Measurements from ENCODE around the gene OTX2. TPM values are rescaled to one million over a fixed set of nuclear protein-coding genes. Genes with fewer than 3 reads are reported as not detected.

The OTX2 gene
- total and polyA plus RNA-seq, 11 donors, result not detected

DNA sequence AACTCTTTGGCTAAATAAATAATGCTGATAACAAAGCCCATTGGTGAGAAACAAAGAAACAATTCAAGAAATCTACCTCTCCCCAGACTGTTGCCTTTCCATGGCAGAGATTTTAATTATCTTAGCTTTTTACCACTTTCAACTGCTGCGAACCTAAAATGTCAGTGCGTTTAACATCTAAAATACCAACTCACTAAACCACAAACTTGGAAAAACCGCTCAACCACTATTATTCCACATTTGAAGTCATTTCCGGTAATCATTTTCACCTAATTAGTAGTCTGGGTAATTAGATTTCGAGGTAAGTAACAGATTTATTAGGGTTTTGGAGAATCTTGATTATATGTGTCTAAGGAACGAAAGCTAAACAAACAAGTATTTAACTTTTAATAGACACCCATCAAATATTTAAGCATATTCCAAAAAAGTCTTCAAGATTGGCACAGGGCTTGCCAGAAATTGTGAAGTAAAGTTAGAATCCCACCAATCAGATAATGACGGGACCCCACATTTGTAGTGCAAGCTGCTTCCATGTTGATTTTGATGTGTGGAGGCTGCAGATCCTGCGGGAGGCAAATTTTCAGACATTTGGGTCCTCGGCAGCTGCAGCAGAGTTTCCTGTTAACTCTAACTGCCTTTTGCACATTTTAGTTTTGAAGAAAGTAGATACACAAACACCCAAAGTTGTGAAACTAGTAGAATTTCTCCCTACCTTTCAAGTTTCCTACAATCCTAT is 4.1 kb downstream of the OTX2 start:
- WGBS, 4 donors, result 12 to 16% (median 13%) methylated on average over 9 of the region's 9 CpGs
- DNase-seq (no peak), ATAC-seq (no peak)
- H3K9me3 ChIP-seq, result no peaks in the 10 kb centered on the region
- H3K27ac ChIP-seq, result no peak overlapping the region
- intact Hi-C loops (cut with DNase I), result no loop called here
- TF ChIP-seq, protein P1, sequence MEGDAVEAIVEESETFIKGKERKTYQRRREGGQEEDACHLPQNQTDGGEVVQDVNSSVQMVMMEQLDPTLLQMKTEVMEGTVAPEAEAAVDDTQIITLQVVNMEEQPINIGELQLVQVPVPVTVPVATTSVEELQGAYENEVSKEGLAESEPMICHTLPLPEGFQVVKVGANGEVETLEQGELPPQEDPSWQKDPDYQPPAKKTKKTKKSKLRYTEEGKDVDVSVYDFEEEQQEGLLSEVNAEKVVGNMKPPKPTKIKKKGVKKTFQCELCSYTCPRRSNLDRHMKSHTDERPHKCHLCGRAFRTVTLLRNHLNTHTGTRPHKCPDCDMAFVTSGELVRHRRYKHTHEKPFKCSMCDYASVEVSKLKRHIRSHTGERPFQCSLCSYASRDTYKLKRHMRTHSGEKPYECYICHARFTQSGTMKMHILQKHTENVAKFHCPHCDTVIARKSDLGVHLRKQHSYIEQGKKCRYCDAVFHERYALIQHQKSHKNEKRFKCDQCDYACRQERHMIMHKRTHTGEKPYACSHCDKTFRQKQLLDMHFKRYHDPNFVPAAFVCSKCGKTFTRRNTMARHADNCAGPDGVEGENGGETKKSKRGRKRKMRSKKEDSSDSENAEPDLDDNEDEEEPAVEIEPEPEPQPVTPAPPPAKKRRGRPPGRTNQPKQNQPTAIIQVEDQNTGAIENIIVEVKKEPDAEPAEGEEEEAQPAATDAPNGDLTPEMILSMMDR (IDR thresholded peaks at IDR 0.05), result no peak
- TF ChIP-seq POLR2A (IDR thresholded peaks at IDR 0.05), result no peak
- no peak overlapping the region for H3K4me3 ChIP-seq
- no peaks in the 10 kb centered on the region for H3K36me3 ChIP-seq
- H3K27me3 ChIP-seq, result peaks cover 69 to 100% (median 95%) of the 10 kb centered on the region in 9 donors
- peaks cover 0 to 22% (median 9%) of the 10 kb centered on the region in 12 donors for H3K4me1 ChIP-seq

DNA sequence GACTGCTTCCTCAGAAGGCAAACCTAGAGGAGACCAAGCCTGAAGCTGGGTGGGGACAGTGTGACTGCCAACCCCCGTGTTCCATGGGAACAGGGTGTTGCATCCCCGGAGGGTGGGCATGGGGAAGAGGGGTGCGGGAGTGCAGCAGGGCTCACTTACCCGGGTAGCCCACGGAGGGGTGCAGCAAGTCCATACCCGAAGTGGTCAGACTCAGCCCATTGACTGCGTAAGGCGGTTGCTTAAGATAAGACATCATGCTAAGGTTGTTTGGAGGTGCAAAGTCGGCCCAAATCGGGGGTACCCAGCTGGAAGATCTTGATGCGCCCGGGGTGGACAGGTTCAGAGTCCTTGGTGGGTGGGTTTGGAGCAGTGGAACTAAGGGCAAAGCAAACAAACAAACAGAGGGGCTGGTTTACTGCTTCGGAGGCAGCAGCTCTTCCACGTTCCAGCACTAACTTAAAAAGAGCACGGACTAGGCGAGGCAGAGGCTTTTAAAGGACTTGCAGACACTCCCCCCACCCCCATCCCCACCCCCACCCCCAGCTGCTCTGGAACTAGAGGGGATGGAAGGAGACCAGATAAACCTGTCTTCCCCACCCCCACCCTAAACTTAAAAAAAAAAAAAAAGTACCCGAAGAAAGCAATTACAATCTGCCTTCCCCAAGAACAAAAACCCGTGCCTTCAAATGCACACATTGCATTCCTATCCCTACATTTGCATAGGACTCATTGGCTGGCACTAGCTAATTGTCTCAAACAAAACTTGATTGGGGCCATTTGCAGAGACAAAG is 4.9 kb downstream of the OTX2 start:
- DNase-seq (no peak), ATAC-seq (no peak)
- Histone ChIP-seq H3K4me1 (peaks cover 0 to 22% (median 9%) of the 10 kb centered on the region in 12 donors), H3K27me3 (peaks cover 69 to 100% (median 95%) of the 10 kb centered on the region in 9 donors), H3K36me3 (no peaks in the 10 kb centered on the region), H3K9me3 (no peaks in the 10 kb centered on the region), H3K4me3 (no peak overlapping the region), H3K27ac (no peak overlapping the region)
- TF ChIP-seq, protein P1 (IDR thresholded peaks at IDR 0.05), result no peak
- no peak for TF ChIP-seq POLR2A (IDR thresholded peaks at IDR 0.05)
- 4 to 6% (median 5%) methylated on average over 18 of the region's 18 CpGs for WGBS, 4 donors
- intact Hi-C loops (cut with DNase I), result no loop called here

DNA sequence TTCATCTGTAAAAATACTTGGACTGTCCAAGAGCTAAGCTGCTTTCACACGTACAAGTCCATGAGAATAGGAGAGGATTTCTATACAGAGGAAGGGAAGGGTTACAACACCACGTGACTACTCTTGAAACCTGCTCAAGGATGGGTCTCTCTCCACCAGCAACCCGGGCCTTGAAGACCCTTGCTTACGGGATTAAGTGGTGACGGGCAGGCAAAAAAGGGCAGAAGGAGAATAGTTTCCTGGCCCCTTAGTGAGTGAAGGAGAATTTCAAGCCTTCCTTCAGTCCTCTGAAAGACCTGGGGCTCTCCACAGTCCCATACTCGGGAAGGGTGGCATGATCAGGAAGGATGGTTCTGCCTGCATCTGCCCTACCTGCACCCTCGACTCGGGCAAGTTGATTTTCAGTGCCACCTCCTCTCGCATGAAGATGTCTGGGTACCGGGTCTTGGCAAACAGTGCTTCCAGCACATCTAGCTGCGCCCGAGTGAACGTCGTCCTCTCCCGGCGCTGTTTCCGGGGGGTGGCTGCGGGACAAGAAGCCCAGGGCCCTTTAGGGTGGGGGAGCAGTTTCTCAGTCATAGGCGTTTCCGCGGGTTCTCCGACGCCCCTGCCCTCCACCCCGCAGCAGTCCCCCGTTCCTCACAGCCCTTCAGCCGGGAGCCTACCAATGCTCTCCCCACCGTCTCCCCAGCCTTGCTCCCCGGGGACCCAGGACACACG is 6.3 kb downstream of the OTX2 start:
- peaks cover 0 to 16% (median 7%) of the 10 kb centered on the region in 12 donors for H3K4me1 ChIP-seq
- H3K9me3 ChIP-seq, result no peaks in the 10 kb centered on the region
- DNase-seq (no peak), ATAC-seq (no peak)
- no peaks in the 10 kb centered on the region for H3K36me3 ChIP-seq
- H3K27ac ChIP-seq, result no peak overlapping the region
- no peak for TF ChIP-seq POLR2A (IDR thresholded peaks at IDR 0.05)
- TF ChIP-seq, protein P1 (IDR thresholded peaks at IDR 0.05), result no peak
- peaks cover 61 to 100% (median 95%) of the 10 kb centered on the region in 9 donors for H3K27me3 ChIP-seq
- intact Hi-C loops (cut with DNase I), result no loop called here
- WGBS, 4 donors, result 9 to 10% (median 9%) methylated on average over 17 to 29 of the region's 29 CpGs
- no peak overlapping the region for H3K4me3 ChIP-seq

DNA sequence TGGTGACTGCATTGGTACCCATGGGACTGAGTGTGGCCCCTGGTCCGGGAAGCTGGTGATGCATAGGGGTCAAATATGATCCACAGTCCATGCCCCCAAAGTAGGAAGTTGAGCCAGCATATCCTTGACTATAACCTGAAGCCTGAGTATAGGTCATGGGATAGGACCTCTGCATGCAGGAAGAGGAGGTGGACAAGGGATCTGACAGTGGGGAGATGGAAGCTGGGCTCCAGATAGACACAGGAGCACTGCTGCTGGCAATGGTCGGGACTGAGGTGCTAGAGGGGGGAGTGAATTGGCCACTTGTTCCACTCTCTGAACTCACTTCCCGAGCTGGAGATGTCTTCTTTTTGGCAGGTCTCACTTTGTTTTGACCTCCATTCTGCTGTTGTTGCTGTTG is 8.4 kb downstream of the OTX2 start:
- ATAC-seq (no peak), DNase-seq (no peak)
- Histone ChIP-seq H3K9me3 (no peaks in the 10 kb centered on the region), H3K36me3 (no peaks in the 10 kb centered on the region), H3K4me1 (peaks cover 0 to 16% (median 3%) of the 10 kb centered on the region in 12 donors), H3K27me3 (peaks cover 62 to 100% (median 96%) of the 10 kb centered on the region in 9 donors), H3K4me3 (no peak overlapping the region), H3K27ac (no peak overlapping the region)
- TF ChIP-seq, protein P1 (IDR thresholded peaks at IDR 0.05), result no peak
- TF ChIP-seq POLR2A (IDR thresholded peaks at IDR 0.05), result no peak
- intact Hi-C loops (cut with DNase I), result no loop called here
- 58 to 67% (median 63%) methylated on average over 3 of the region's 3 CpGs for WGBS, 4 donors
